Activated CD8-positive, alpha-beta T cell treated with anti-CD3 and anti-CD28 coated beads for 36 hours (primary cell): ENCODE data around the gene FGFRL1. TPM values are rescaled to one million over a fixed set of nuclear protein-coding genes. Genes with fewer than 3 reads are reported as not detected.

Experiments
- ATAC-seq: fragments of 200-7000 bp; cut with Tn5 transposase; one replicate; pipeline ENCODE4 v1.10.0; 2021; ENCODE audit warnings: mild to moderate bottlenecking, moderate library complexity
- CTCF ChIA-PET: fragments of 350-600 bp; sonication (Branson Sonifier 250); formaldehyde crosslinking; loops from one replicate; lab custom pipeline; 2021; ENCODE audit warnings: antibody characterized with exemption; lab: Charles Lee
- POLR2A ChIA-PET: fragments of 350-600 bp; sonication (Branson Sonifier 250); formaldehyde crosslinking; loops from one replicate; lab custom pipeline; 2021; ENCODE audit warnings: antibody characterized with exemption; lab: Charles Lee
- DNase-seq: peaks from one replicate; pipeline ENCODE4 v3.0.0-alpha.2; 2020
- H3K27ac Mint-ChIP-seq: one replicate; pipeline ENCODE4 v1.8.0; 2021; ENCODE audit warnings: mild to moderate bottlenecking, mixed read lengths
- H3K27me3 Mint-ChIP-seq: one replicate; pipeline ENCODE4 v1.8.0; 2021; ENCODE audit warnings: mixed read lengths
- H3K36me3 Mint-ChIP-seq: one replicate; pipeline ENCODE4 v1.8.0; 2021; ENCODE audit warnings: low read depth, mixed read lengths
- H3K4me1 Mint-ChIP-seq: one replicate; pipeline ENCODE4 v1.8.0; 2021; ENCODE audit warnings: low read depth, mixed read lengths
- H3K4me3 Mint-ChIP-seq: one replicate; pipeline ENCODE4 v1.8.0; 2021; ENCODE audit warnings: mild to moderate bottlenecking, moderate library complexity, mixed read lengths
- H3K9me3 Mint-ChIP-seq: one replicate; pipeline ENCODE4 v1.8.0; 2021; ENCODE audit warnings: mixed read lengths
- CTCF ChIP-seq: fragments of 200-600 bp; IDR thresholded peaks from one replicate; pipeline ENCODE4 v1.8.0; 2022; ENCODE audit warnings: antibody characterized with exemption, mild to moderate bottlenecking
- intact Hi-C: fragments of 100-400 bp; cut with micrococcal nuclease; formaldehyde crosslinking; loops from one replicate; pipeline ENCODE4 v1.10.0; 2022
- total RNA-seq, 2 experiments: library from RNA; stranded (reverse); gene quantifications; one replicate each; pipeline ENCODE4 v1.2.3, GENCODE V29; 2021

FGFRL1 gene
- total RNA-seq = 10 to 100 TPM; 16.2 to 18.0 TPM

DNA sequence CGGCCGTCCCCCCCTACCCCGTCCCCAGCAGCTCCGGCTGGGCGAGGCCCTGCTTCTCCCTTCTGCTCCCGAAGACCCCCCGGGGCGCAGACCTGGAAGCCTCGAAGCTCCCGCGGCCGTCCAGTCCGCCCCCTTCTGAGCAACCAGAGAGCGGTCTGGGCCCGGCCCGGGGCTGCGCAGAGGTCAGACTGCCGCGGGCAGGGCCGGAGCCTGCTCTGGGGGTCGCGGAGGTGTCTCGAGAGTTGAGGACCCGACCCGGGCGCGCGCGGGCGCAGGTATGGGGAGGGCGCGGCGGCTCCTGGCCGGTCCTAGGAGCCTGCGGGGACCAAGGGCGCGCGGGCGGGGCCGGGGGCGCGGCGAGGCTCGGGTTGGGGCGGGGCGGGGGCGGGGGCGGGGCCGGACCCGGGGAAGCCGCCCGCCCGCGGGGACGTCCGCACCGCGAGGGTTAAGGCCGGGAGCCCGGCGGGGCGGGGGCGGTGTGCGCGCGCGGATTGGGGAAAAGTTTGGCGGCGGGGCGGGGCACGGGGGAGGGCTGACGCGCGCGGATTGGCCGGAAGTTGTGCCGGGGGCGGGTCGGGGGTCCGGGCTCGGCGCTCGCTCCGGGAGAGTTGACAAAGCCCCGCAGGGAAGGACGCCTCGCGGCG, at the start of gene FGFRL1:
FGFRL1 (plus strand) TSS at position 605 of the 644 bp plus-strand sequence. CDS start 860 bp downstream, outside the sequence.
- peak; percentile 57 for ATAC-seq
- TF ChIP-seq CTCF = no peak
- intact Hi-C loops = no loop called here
- peaks cover 2% of the 10 kb centered on the region for H3K9me3 Mint-ChIP-seq
- CTCF ChIA-PET = interaction anchor here (0.7 to 1.2 kb wide), 4 partner anchors 52 to 327 kb away, joined by 3 read pairs; no protein-coding TSS in a partner anchor
- POLR2A ChIA-PET = interaction anchor here (0.6 to 1.5 kb wide), 3 partner anchors 24 to 129 kb away, joined by 3 to 6 read pairs (median 3); partner anchors contain the start of genes GAK, IDUA and TMEM175
- peak; percentile 94 for DNase-seq
- peaks cover 27% of the 10 kb centered on the region for H3K27me3 Mint-ChIP-seq
- peaks cover 4% of the 10 kb centered on the region for H3K36me3 Mint-ChIP-seq
- H3K4me1 Mint-ChIP-seq = peaks cover 8% of the 10 kb centered on the region
- H3K27ac Mint-ChIP-seq = peak within 1 kb of the TSS; percentile 65
- peak within 1 kb of the TSS; percentile 62 for H3K4me3 Mint-ChIP-seq

DNA sequence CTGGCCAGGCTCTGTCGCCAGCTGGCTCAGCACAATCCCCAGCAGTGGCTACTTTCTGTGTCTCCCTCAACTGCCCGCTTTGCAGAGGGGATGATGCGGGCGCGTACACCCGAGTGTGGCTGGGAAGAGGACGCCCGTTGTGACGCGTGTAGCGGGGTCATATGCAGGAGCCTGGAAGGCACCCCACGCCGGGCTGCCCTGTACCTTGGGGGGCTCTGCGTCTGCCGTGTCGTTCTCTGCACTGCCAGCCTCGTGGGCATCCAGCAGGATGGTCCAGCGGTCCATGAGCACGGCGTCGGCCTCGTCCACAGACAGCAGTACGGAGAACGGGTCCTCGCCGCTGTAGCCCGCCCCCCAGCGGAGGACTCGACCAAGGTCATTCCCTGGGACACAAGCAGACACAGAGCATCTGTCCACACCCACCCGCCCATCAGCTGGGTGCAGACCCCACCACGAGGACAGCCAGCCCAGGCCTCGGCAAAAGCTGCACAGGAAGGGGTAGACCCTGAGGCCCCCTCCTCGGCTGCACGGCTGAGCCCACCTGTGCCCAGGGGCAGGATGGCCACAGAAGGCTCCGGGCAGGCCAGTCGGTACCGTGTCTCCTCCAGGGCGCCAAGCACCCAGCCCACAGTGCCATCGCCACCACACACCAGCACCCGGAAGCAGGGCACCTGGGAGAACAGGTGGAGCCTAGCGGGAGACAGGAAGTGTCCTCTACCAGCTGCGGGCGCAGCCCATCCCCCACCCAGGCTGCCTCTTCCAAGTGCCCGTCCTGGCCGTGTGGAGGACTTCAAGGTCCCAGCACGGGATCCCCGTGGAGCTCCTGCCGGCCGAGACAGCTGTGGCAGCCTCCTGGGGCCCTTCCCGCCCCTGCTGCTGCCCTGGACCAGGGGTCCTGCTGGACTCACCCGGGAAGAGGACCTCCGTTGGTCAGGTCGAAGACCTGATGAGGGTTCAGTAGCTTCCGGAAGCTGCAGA, 48.9 kb upstream of the FGFRL1 start:
- H3K4me3 Mint-ChIP-seq = no peak overlapping the region
- ChIA-PET CTCF (no interaction called here), POLR2A (interaction anchor here (0.9 to 1.5 kb wide), 3 partner anchors 10 to 29 kb away, joined by 3 to 5 read pairs (median 3); no protein-coding TSS in a partner anchor)
- no peaks in the 10 kb centered on the region for H3K4me1 Mint-ChIP-seq
- no peaks in the 10 kb centered on the region for H3K9me3 Mint-ChIP-seq
- no peaks in the 10 kb centered on the region for H3K36me3 Mint-ChIP-seq
- no peaks in the 10 kb centered on the region for H3K27me3 Mint-ChIP-seq
- no peak for DNase-seq
- intact Hi-C loops = no loop called here
- H3K27ac Mint-ChIP-seq = no peak overlapping the region
- TF ChIP-seq CTCF = no peak
- no peak for ATAC-seq

GRCh38 chr4:963276-964225, 47.9 kb upstream of the FGFRL1 start:
- no peaks in the 10 kb centered on the region for H3K9me3 Mint-ChIP-seq
- ChIA-PET POLR2A (interaction anchor here (0.9 to 1.5 kb wide), 3 partner anchors 9 to 30 kb away, joined by 3 to 5 read pairs (median 3); no protein-coding TSS in a partner anchor), CTCF (no interaction called here)
- no peaks in the 10 kb centered on the region for H3K4me1 Mint-ChIP-seq
- H3K27ac Mint-ChIP-seq = no peak overlapping the region
- no peaks in the 10 kb centered on the region for H3K27me3 Mint-ChIP-seq
- ATAC-seq (no peak), DNase-seq (no peak)
- H3K36me3 Mint-ChIP-seq = no peaks in the 10 kb centered on the region
- no peak for TF ChIP-seq CTCF
- H3K4me3 Mint-ChIP-seq = no peak overlapping the region
- intact Hi-C loops = no loop called here

DNA sequence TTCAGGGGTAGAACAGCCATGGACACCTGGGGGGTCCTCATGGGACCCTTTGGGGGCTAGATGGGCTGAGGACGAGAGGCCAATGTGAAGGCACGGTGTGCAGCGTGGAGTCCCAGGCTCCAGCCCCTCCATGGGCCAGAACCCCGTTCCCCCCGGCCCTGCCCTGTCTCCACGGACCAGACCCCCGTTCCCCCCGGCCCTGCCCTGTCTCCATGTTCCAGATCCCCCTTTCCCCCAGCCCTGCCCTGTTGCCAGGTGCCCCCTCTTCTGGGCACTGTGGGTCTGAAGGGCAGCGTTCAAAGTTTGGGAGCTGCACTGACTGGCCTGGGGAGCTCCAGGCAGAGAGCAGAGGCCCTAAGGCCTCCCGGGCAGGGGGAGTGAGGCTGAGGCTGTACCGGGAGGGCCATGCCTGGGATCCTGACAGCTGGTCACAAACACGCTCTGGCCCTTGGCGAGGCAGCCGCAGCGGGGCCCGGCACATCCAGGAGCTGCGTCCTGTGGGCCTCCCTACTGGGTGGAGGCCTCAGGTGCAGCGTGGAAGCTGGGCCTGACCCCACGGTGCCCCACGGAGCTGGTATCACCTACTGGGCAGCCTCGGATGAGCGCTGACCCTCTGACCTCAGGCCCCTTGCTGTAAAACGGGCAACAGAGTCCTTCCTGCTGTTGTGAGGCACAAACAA, 46.9 kb upstream of the FGFRL1 start:
- H3K27me3 Mint-ChIP-seq = no peaks in the 10 kb centered on the region
- POLR2A ChIA-PET = no interaction called here
- no peaks in the 10 kb centered on the region for H3K4me1 Mint-ChIP-seq
- CTCF ChIA-PET = no interaction called here
- no peak for TF ChIP-seq CTCF
- ATAC-seq (no peak), DNase-seq (no peak)
- no peaks in the 10 kb centered on the region for H3K36me3 Mint-ChIP-seq
- intact Hi-C loops = no loop called here
- H3K4me3 Mint-ChIP-seq = no peak overlapping the region
- no peak overlapping the region for H3K27ac Mint-ChIP-seq
- H3K9me3 Mint-ChIP-seq = no peaks in the 10 kb centered on the region
